GM12891 (cell line): ENCODE data around the gene PDCD2L.

Source experiments
- PAX5 ChIP-seq: IDR thresholded peaks from 2 replicates; pipeline ENCODE4 v1.6.1; 2011; ENCODE audit warnings: low read length, moderate library complexity, mild to moderate bottlenecking; ENCODE audit not compliant: insufficient read depth, severe bottlenecking
- POLR2A ChIP-seq: IDR thresholded peaks from 2 replicates; pipeline ENCODE4 v1.6.1; 2011; ENCODE audit warnings: low read depth, low read length, control low read depth
- POLR2AphosphoS5 ChIP-seq: IDR thresholded peaks from 2 replicates; pipeline ENCODE4 v1.6.1; 2011; ENCODE audit warnings: low read depth, low read length, control low read depth
- POU2F2 ChIP-seq: IDR thresholded peaks from 2 replicates; pipeline ENCODE4 v1.6.1; 2011; ENCODE audit warnings: low read depth, mild to moderate bottlenecking, control low read depth, low read length, moderate library complexity
- SPI1 ChIP-seq: IDR thresholded peaks from 2 replicates; pipeline ENCODE4 v1.6.1; 2011; ENCODE audit warnings: low read depth, low read length, control low read depth
- TAF1 ChIP-seq: IDR thresholded peaks from 2 replicates; pipeline ENCODE4 v1.6.1; 2011; ENCODE audit warnings: low read depth, low read length, control low read depth

GRCh38 chr19:34368338-34368737 is 35.9 kb upstream of the PDCD2L start:
- no peak for TF ChIP-seq POLR2A
- TF ChIP-seq POLR2AphosphoS5: no peak
- TF ChIP-seq TAF1: no peak
- TF ChIP-seq SPI1: no peak
- TF ChIP-seq PAX5: no peak
- no peak for TF ChIP-seq POU2F2
